ENCODE measurements around the gene TREX2. TPM values are rescaled to one million over a fixed set of nuclear protein-coding genes. Genes with fewer than 3 reads are reported as not detected.
"Not testable (repeated sequence)": the region's sequence is repeated elsewhere in the genome, so short reads cannot be mapped to it uniquely, and the experiment has no call there.

TREX2 gene
- total RNA-seq, 5 donors from 2014 or later (not counting 1 experiment from before 2014, with no cell fraction given) = 2.4 to 6.3 (median 5.4) TPM

DNA sequence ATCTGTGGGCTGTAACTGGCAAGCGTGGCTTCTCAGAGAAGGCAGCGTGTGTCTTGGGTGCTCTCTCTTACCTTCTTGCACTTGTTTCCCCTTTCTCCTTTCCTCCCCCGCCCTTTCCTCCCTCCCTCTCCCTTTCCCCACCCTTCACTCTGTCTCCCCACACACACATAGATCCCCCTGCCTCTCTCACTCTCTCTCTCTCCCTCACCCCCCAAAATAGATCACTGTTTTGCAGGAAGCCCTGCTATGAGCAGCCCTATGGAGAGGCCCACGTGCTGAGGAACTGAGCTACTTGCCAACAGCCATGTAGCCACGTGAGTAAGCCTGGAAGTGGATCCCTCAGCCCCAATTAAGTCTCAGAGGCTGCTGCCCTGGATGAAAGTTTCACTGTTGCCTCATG lies 40.4 kb downstream of the TREX2 start:
- peaks cover 0 to 13% of the 10 kb centered on the region in 2 donors for H3K27me3 Mint-ChIP-seq
- POLR2A ChIA-PET = no interaction called here
- CTCF ChIA-PET = interaction anchor here in 1 of 2 donors (0.9 kb wide), 1 partner anchor 102 kb away, joined by 3 read pairs; no protein-coding TSS in a partner anchor
- H3K4me3 Mint-ChIP-seq = no peak overlapping the region
- no peaks in the 10 kb centered on the region for H3K36me3 Mint-ChIP-seq
- no peak for DNase-seq
- H3K4me1 ChIP-seq (ENCODE audit: control insufficient read depth in 1 of 2, extremely low read depth in 1 of 2, insufficient read depth in 2 of 2, low read length in 2 of 2) = no peaks in the 10 kb centered on the region
- no peaks in the 10 kb centered on the region for H3K9me3 Mint-ChIP-seq
- H3K27me3 ChIP-seq (replicated peaks in 1 of 2; ENCODE audit: control insufficient read depth in 2 of 2, extremely low read depth in 1 of 2, insufficient read depth in 2 of 2, low read length in 1 of 2) = no peaks in the 10 kb centered on the region
- H3K36me3 ChIP-seq (ENCODE audit: control insufficient read depth in 2 of 2, extremely low read depth in 1 of 2, insufficient read depth in 1 of 2, low read length in 1 of 2) = no peaks in the 10 kb centered on the region
- no peaks in the 10 kb centered on the region for H3K4me1 Mint-ChIP-seq
- no peak for ATAC-seq (replicated peaks in 1 of 4)
- no peak overlapping the region for H3K27ac ChIP-seq (ENCODE audit: low read length)
- 20% methylated on average over 1 of the region's 5 CpGs for WGBS (ENCODE audit: insufficient coverage)
- H3K4me3 ChIP-seq (ENCODE audit: control insufficient read depth in 1 of 2, extremely low read depth in 1 of 2, low read length in 1 of 2) = no peak overlapping the region
- no peak overlapping the region for H3K27ac Mint-ChIP-seq
- no peaks in the 10 kb centered on the region for H3K9me3 ChIP-seq

DNA sequence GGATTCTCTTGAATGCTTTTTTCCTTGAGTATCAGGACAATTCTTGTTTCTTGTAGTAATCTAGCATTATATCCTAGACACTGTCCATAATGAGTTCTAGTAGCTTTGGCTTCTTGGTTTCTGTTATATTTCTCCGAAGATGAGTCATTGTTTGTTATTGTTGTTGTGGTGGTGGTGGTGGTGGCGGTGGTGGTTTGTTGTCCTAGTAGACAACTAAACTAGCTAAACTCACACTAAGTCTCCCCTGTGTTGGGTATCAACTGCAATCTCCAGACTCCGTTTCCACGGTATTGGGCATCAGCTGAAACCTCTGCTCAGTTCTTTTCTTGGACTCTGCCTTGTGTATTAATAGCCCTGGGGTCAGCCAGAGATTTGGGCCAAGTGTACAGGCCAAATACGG lies 41.5 kb downstream of the TREX2 start:
- peaks cover 0 to 13% of the 10 kb centered on the region in 2 donors for H3K27me3 Mint-ChIP-seq
- H3K9me3 ChIP-seq; H3K27ac ChIP-seq (ENCODE audit: low read length); H3K27me3 ChIP-seq (replicated peaks in 1 of 2; ENCODE audit: control insufficient read depth in 2 of 2, extremely low read depth in 1 of 2, insufficient read depth in 2 of 2, low read length in 1 of 2); H3K36me3 ChIP-seq (ENCODE audit: control insufficient read depth in 2 of 2, extremely low read depth in 1 of 2, insufficient read depth in 1 of 2, low read length in 1 of 2); H3K36me3 Mint-ChIP-seq; DNase-seq; H3K9me3 Mint-ChIP-seq; H3K4me3 ChIP-seq (ENCODE audit: control insufficient read depth in 1 of 2, extremely low read depth in 1 of 2, low read length in 1 of 2); H3K27ac Mint-ChIP-seq; H3K4me1 Mint-ChIP-seq; H3K4me1 ChIP-seq (ENCODE audit: control insufficient read depth in 1 of 2, extremely low read depth in 1 of 2, insufficient read depth in 2 of 2, low read length in 2 of 2); ATAC-seq (replicated peaks in 1 of 4); CTCF ChIA-PET; H3K4me3 Mint-ChIP-seq: not testable (repeated sequence)
- POLR2A ChIA-PET = interaction anchor here in 1 of 2 donors (0.6 kb wide), 1 partner anchor 59 kb away, joined by 4 read pairs; no protein-coding TSS in a partner anchor
- WGBS (ENCODE audit: insufficient coverage) = 100% methylated on average over 2 of the region's 5 CpGs

DNA sequence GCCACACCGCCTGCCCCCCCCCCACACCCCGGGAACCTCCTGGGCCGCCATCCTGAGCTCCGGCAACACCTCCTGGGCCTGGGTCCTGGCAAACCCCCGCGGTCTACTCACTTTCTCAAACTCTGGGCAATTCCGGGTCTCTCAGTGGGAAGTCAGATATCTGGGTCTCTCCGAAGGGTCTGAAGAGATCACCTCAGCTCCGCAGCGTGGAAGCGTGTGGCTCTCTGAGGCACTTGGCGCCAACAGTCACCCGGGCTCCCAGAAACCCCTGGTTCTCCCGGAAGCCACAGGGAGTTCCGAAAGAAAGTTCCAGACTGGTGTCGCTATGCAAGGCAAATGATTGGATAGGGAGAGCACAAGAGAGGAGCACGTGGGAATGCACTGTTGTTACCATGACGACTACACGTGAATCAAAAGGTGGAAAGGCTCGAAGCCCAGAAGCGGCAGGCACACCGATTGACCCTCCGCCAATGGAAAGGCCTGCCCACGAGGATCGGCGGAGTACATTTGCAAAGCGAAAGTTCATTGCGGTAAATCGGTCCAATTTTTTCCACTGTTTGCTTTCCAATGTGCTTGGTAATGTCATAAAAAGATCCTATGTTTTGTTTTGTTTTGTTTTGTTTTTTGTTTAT lies 44.6 kb downstream of the TREX2 start, which contains the start of gene PNMA6E:
Gene PNMA6E, minus strand, starts transcription at position 218 of the 632 bp plus-strand sequence. CDS start 2,501 bp downstream, outside the sequence.
- Histone ChIP-seq H3K36me3 (ENCODE audit: control insufficient read depth in 2 of 2, extremely low read depth in 1 of 2, insufficient read depth in 1 of 2, low read length in 1 of 2) (no peaks in the 10 kb centered on the region), H3K4me1 (ENCODE audit: control insufficient read depth in 1 of 2, extremely low read depth in 1 of 2, insufficient read depth in 2 of 2, low read length in 2 of 2) (peaks cover 0 to 3% of the 10 kb centered on the region in 2 experiments), H3K9me3 (no peaks in the 10 kb centered on the region), H3K27ac (ENCODE audit: low read length) (no peak within 1 kb of the TSS), H3K4me3 (ENCODE audit: control insufficient read depth in 1 of 2, extremely low read depth in 1 of 2, low read length in 1 of 2) (no peak within 1 kb of the TSS), H3K27me3 (replicated peaks in 1 of 2; ENCODE audit: control insufficient read depth in 2 of 2, extremely low read depth in 1 of 2, insufficient read depth in 2 of 2, low read length in 1 of 2) (peaks cover 0 to 3% of the 10 kb centered on the region in 2 experiments)
- peaks cover 0 to 16% of the 10 kb centered on the region in 2 donors for H3K27me3 Mint-ChIP-seq
- POLR2A ChIA-PET = no interaction called here
- no peak within 1 kb of the TSS for H3K4me3 Mint-ChIP-seq
- no peak for ATAC-seq (replicated peaks in 1 of 4)
- no peaks in the 10 kb centered on the region for H3K4me1 Mint-ChIP-seq
- no peak for DNase-seq
- 96% methylated on average over 16 of the region's 29 CpGs for WGBS (ENCODE audit: insufficient coverage)
- no peak within 1 kb of the TSS for H3K27ac Mint-ChIP-seq
- no peaks in the 10 kb centered on the region for H3K9me3 Mint-ChIP-seq
- CTCF ChIA-PET = no interaction called here
- H3K36me3 Mint-ChIP-seq = no peaks in the 10 kb centered on the region

DNA sequence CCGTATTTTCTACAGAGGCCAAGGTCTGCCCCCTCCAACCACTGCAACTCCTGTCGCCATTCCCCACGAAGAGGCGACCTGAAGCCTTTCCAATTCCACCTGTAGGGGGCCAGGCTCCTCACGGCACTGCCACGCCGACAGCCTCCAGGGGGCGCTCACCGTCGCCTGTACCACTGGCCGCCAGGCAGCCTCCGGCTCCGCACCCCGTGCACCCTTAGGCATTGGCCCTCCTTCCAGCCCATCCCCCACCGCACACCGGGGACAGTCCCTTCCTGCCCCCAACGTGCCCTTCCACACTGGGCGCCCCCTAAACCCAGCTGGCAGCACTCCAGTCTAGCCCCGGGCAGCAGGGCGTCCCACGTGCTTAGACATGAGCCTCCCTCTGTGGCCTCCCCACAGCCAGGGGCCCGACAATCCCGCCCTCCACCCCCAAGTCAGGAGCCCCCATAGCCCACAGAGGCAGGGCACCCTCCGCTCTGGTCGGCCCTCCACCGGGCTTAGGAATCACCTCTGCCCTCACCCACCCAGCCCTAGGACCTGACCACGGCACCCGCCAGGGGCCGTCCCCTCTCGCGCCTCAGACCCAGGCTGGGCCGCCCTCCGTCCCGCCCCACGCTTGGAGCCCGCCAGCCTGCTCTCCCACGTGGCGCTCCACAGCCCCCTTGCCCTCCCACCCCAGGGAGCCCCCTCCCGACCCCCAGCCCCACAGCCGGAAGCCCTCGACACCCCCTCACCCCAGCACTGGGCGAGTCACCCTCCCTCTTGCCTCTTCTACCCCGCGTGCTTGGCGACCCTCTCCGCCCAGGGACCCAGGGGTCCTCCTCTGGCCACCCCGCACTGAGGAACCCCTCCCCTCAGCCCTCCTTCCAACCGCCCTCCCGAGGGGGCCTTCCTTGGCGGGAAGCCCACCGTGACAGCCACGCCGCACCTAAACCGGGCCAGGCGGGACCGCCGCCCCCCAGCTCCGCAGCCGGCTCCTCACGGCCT lies 45.4 kb downstream of the TREX2 start:
- no peaks in the 10 kb centered on the region for H3K36me3 Mint-ChIP-seq
- H3K27me3 Mint-ChIP-seq = peaks cover 0 to 14% of the 10 kb centered on the region in 2 donors
- no peaks in the 10 kb centered on the region for H3K9me3 ChIP-seq
- no peak overlapping the region for H3K4me3 ChIP-seq (ENCODE audit: control insufficient read depth in 1 of 2, extremely low read depth in 1 of 2, low read length in 1 of 2)
- ChIA-PET CTCF (no interaction called here), POLR2A (no interaction called here)
- no peaks in the 10 kb centered on the region for H3K36me3 ChIP-seq (ENCODE audit: control insufficient read depth in 2 of 2, extremely low read depth in 1 of 2, insufficient read depth in 1 of 2, low read length in 1 of 2)
- H3K27ac ChIP-seq (ENCODE audit: low read length) = no peak overlapping the region
- H3K4me1 ChIP-seq (ENCODE audit: control insufficient read depth in 1 of 2, extremely low read depth in 1 of 2, insufficient read depth in 2 of 2, low read length in 2 of 2) = peaks cover 0 to 3% of the 10 kb centered on the region in 2 experiments
- H3K4me1 Mint-ChIP-seq = peaks cover 0 to 1% (median 0%) of the 10 kb centered on the region in 3 donors
- DNase-seq = peak in 28 of 35 experiments; percentile 10 to 70 (median 37)
- no peak overlapping the region for H3K4me3 Mint-ChIP-seq
- H3K27ac Mint-ChIP-seq = no peak overlapping the region
- peaks cover 0 to 3% of the 10 kb centered on the region in 2 experiments for H3K27me3 ChIP-seq (replicated peaks in 1 of 2; ENCODE audit: control insufficient read depth in 2 of 2, extremely low read depth in 1 of 2, insufficient read depth in 2 of 2, low read length in 1 of 2)
- WGBS (ENCODE audit: insufficient coverage) = 64% methylated on average over 29 of the region's 60 CpGs
- peak in 3 of 4 experiments; percentile 34 to 60 (median 48) for ATAC-seq (replicated peaks in 1 of 4)
- H3K9me3 Mint-ChIP-seq = no peaks in the 10 kb centered on the region

DNA sequence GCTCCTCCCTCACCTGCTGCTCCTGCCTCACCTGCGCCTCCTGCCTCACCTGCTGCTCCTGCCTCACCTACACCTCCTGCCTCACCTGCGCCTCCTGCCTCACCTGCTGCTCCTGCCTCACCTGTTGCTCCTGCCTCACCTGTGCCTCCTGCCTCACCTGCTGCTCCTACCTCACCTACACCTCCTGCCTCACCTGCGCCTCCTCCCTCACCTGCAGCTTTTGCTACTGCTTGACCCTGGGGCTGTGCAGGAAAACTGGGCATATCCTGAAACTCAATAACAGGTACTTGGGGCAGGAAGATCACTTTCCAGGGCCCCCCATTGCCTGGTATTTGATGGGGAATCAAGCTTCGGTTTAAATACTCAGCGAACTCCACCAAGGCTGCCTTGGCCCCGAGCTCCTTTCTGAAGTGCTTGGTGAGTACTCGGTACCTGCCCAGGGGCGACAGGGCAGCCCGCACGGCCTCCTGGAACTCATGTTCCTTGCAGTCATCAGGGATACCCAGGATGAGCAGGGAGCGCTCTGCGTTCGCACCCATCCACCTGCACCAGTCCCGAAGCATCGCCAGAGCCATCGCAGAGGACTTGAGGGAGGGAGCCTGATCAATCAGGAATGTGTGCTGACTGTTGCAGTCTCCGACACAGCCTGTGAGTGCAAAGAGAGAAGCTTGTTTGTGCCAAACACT lies 47.4 kb downstream of the TREX2 start:
- H3K4me3 ChIP-seq (ENCODE audit: control insufficient read depth in 1 of 2, extremely low read depth in 1 of 2, low read length in 1 of 2) = no peak overlapping the region
- H3K27me3 ChIP-seq (replicated peaks in 1 of 2; ENCODE audit: control insufficient read depth in 2 of 2, extremely low read depth in 1 of 2, insufficient read depth in 2 of 2, low read length in 1 of 2) = peaks cover 0 to 3% of the 10 kb centered on the region in 2 experiments
- Mint-ChIP-seq H3K9me3 (no peaks in the 10 kb centered on the region), H3K4me1 (peaks cover 0 to 3% (median 0%) of the 10 kb centered on the region in 3 donors), H3K27ac (no peak overlapping the region), H3K27me3 (peaks cover 0 to 11% of the 10 kb centered on the region in 2 donors), H3K36me3 (no peaks in the 10 kb centered on the region), H3K4me3 (no peak overlapping the region)
- WGBS (ENCODE audit: insufficient coverage) = 97% methylated on average over 5 of the region's 17 CpGs
- H3K36me3 ChIP-seq (ENCODE audit: control insufficient read depth in 2 of 2, extremely low read depth in 1 of 2, insufficient read depth in 1 of 2, low read length in 1 of 2) = no peaks in the 10 kb centered on the region
- no peak overlapping the region for H3K27ac ChIP-seq (ENCODE audit: low read length)
- no peak for ATAC-seq (replicated peaks in 1 of 4)
- DNase-seq = no peak
- peaks cover 0 to 3% of the 10 kb centered on the region in 2 experiments for H3K4me1 ChIP-seq (ENCODE audit: control insufficient read depth in 1 of 2, extremely low read depth in 1 of 2, insufficient read depth in 2 of 2, low read length in 2 of 2)
- no peaks in the 10 kb centered on the region for H3K9me3 ChIP-seq
- POLR2A ChIA-PET = interaction anchor here in 1 of 2 donors (0.7 kb wide), 1 partner anchor 11 kb away, joined by 7 read pairs; no protein-coding TSS in a partner anchor
- CTCF ChIA-PET = interaction anchor here in 1 of 2 donors (0.5 kb wide), 1 partner anchor 258 kb away, joined by 4 read pairs; no protein-coding TSS in a partner anchor

Data from T-cell (primary cell).